Stimulated activated naive CD8-positive, alpha-beta T cell treated with anti-CD3 and anti-CD28 coated beads, Interleukin-15, amount 100 ng/mL, for 72 hours (primary cell): ENCODE data around the gene CAMTA1.

Experiments used
- ATAC-seq: fragments of 150-1000 bp; cut with Tn5 transposase; 2 replicates; pipeline ENCODE4 v1.10.0; 2021; ENCODE audit warnings: mild to moderate bottlenecking, moderate library complexity
- DNase-seq, 2 donors: peaks; one replicate each; pipeline ENCODE4 v3.0.0; 2021 to 2022
- H3K27ac Mint-ChIP-seq, 2 donors: one replicate each; pipeline ENCODE4 v1.8.0; 2022; ENCODE audit warnings: mild to moderate bottlenecking in 2 of 2, mixed read lengths in 2 of 2, moderate library complexity in 2 of 2
- H3K27me3 Mint-ChIP-seq: one replicate; pipeline ENCODE4 v1.8.0; 2022; ENCODE audit warnings: mixed read lengths
- H3K4me1 Mint-ChIP-seq: one replicate; pipeline ENCODE4 v1.8.0; 2022; ENCODE audit warnings: mild to moderate bottlenecking, mixed read lengths
- H3K4me3 Mint-ChIP-seq, 2 donors: one replicate each; pipeline ENCODE4 v1.8.0; 2022; ENCODE audit warnings: mild to moderate bottlenecking in 2 of 2, mixed read lengths in 2 of 2, moderate library complexity in 1 of 2
- H3K9me3 Mint-ChIP-seq, 2 donors: one replicate each; pipeline ENCODE4 v1.8.0; 2022; ENCODE audit warnings: mixed read lengths in 2 of 2

Gene CAMTA1

GRCh38 chr1:7485086-7485780, 700.0 kb downstream of the CAMTA1 start:
- ATAC-seq (no peak), DNase-seq (no peak)
- Mint-ChIP-seq H3K27me3 (no peaks in the 10 kb centered on the region), H3K9me3 (no peaks in the 10 kb centered on the region), H3K4me3 (no peak overlapping the region), H3K4me1 (no peaks in the 10 kb centered on the region), H3K27ac (no peak overlapping the region)

- Mint-ChIP-seq H3K27ac (no peak overlapping the region), H3K9me3 (no peaks in the 10 kb centered on the region), H3K27me3 (no peaks in the 10 kb centered on the region), H3K4me3 (no peak overlapping the region), H3K4me1 (no peaks in the 10 kb centered on the region)
- ATAC-seq (no peak), DNase-seq (no peak)
Observed at GRCh38 chr1:7485826-7486225, 700.6 kb downstream of the CAMTA1 start.

- H3K27ac Mint-ChIP-seq, result no peak overlapping the region
- no peak overlapping the region for H3K4me3 Mint-ChIP-seq
Observed at GRCh38 chr1:7487766-7488474, 702.7 kb downstream of the CAMTA1 start.

GRCh38 chr1:7488475-7488842, 703.2 kb downstream of the CAMTA1 start:
- peaks cover 10 to 12% of the 10 kb centered on the region in 2 donors for H3K9me3 Mint-ChIP-seq
- ATAC-seq, result no peak
- H3K4me1 Mint-ChIP-seq, result no peaks in the 10 kb centered on the region
- H3K27ac Mint-ChIP-seq, result no peak overlapping the region
- H3K27me3 Mint-ChIP-seq, result no peaks in the 10 kb centered on the region
- no peak overlapping the region for H3K4me3 Mint-ChIP-seq
- DNase-seq, result no peak

More at GRCh38 chr1:7487766-7488474, 702.7 kb downstream of the CAMTA1 start:
- peaks cover 5 to 6% of the 10 kb centered on the region in 2 donors for H3K9me3 Mint-ChIP-seq
- DNase-seq (no peak), ATAC-seq (no peak)
- H3K4me1 Mint-ChIP-seq, result no peaks in the 10 kb centered on the region
- H3K27me3 Mint-ChIP-seq, result no peaks in the 10 kb centered on the region

- Mint-ChIP-seq H3K4me1 (no peaks in the 10 kb centered on the region), H3K4me3 (no peak overlapping the region), H3K27me3 (no peaks in the 10 kb centered on the region), H3K9me3 (peaks cover 11 to 12% of the 10 kb centered on the region in 2 donors), H3K27ac (no peak overlapping the region)
- ATAC-seq (no peak), DNase-seq (no peak)
Observed at GRCh38 chr1:7489586-7489985, 704.3 kb downstream of the CAMTA1 start.

GRCh38 chr1:7490576-7490975, 705.3 kb downstream of the CAMTA1 start:
- Mint-ChIP-seq H3K27ac (no peak overlapping the region), H3K9me3 (peaks cover 11 to 12% of the 10 kb centered on the region in 2 donors), H3K4me3 (no peak overlapping the region), H3K4me1 (no peaks in the 10 kb centered on the region), H3K27me3 (no peaks in the 10 kb centered on the region)
- ATAC-seq, result no peak
- no peak for DNase-seq

- ATAC-seq (no peak), DNase-seq (no peak)
- no peaks in the 10 kb centered on the region for H3K27me3 Mint-ChIP-seq
- H3K27ac Mint-ChIP-seq, result no peak overlapping the region
- H3K4me1 Mint-ChIP-seq, result no peaks in the 10 kb centered on the region
- no peak overlapping the region for H3K4me3 Mint-ChIP-seq
- H3K9me3 Mint-ChIP-seq, result peaks cover 11 to 12% of the 10 kb centered on the region in 2 donors
Observed at GRCh38 chr1:7491109-7491817, 706.0 kb downstream of the CAMTA1 start.

GRCh38 chr1:7491818-7492173, 706.5 kb downstream of the CAMTA1 start:
- Mint-ChIP-seq H3K4me3 (no peak overlapping the region), H3K27me3 (no peaks in the 10 kb centered on the region), H3K4me1 (no peaks in the 10 kb centered on the region), H3K9me3 (peaks cover 11 to 12% of the 10 kb centered on the region in 2 donors), H3K27ac (no peak overlapping the region)
- DNase-seq (no peak), ATAC-seq (no peak)

- no peak for ATAC-seq
- no peak for DNase-seq
- Mint-ChIP-seq H3K9me3 (peaks cover 11 to 12% of the 10 kb centered on the region in 2 donors), H3K4me1 (no peaks in the 10 kb centered on the region), H3K27ac (no peak overlapping the region), H3K27me3 (no peaks in the 10 kb centered on the region), H3K4me3 (no peak overlapping the region)
Observed at GRCh38 chr1:7493711-7494454, 708.6 kb downstream of the CAMTA1 start.

GRCh38 chr1:7495962-7496361, 710.7 kb downstream of the CAMTA1 start:
- Mint-ChIP-seq H3K27ac (no peak overlapping the region), H3K4me3 (no peak overlapping the region), H3K9me3 (peaks cover 11 to 12% of the 10 kb centered on the region in 2 donors), H3K4me1 (no peaks in the 10 kb centered on the region), H3K27me3 (no peaks in the 10 kb centered on the region)
- DNase-seq (no peak), ATAC-seq (no peak)

GRCh38 chr1:7497107-7497637, 711.9 kb downstream of the CAMTA1 start:
- ATAC-seq, result no peak

GRCh38 chr1:7500381-7501083, 715.3 kb downstream of the CAMTA1 start:
- H3K27me3 Mint-ChIP-seq, result no peaks in the 10 kb centered on the region
- H3K4me3 Mint-ChIP-seq, result no peak overlapping the region
- no peak overlapping the region for H3K27ac Mint-ChIP-seq
- no peaks in the 10 kb centered on the region for H3K4me1 Mint-ChIP-seq
- DNase-seq, result no peak
- ATAC-seq, result no peak
- no peaks in the 10 kb centered on the region for H3K9me3 Mint-ChIP-seq

More at GRCh38 chr1:7497107-7497637, 711.9 kb downstream of the CAMTA1 start:
- Mint-ChIP-seq H3K27me3 (no peaks in the 10 kb centered on the region), H3K4me1 (no peaks in the 10 kb centered on the region), H3K4me3 (no peak overlapping the region), H3K27ac (no peak overlapping the region), H3K9me3 (peaks cover 11 to 12% of the 10 kb centered on the region in 2 donors)
- DNase-seq, result no peak

GRCh38 chr1:7501084-7501491, 715.8 kb downstream of the CAMTA1 start:
- Mint-ChIP-seq H3K4me3 (no peak overlapping the region), H3K4me1 (no peaks in the 10 kb centered on the region), H3K27ac (no peak overlapping the region), H3K9me3 (no peaks in the 10 kb centered on the region), H3K27me3 (no peaks in the 10 kb centered on the region)
- no peak for DNase-seq
- ATAC-seq, result no peak

GRCh38 chr1:7501723-7502603, 716.7 kb downstream of the CAMTA1 start:
- no peak for ATAC-seq
- H3K4me3 Mint-ChIP-seq, result no peak overlapping the region
- DNase-seq, result no peak
- no peaks in the 10 kb centered on the region for H3K9me3 Mint-ChIP-seq
- H3K27me3 Mint-ChIP-seq, result no peaks in the 10 kb centered on the region
- no peak overlapping the region for H3K27ac Mint-ChIP-seq
- no peaks in the 10 kb centered on the region for H3K4me1 Mint-ChIP-seq
